HEK293 (cell line): ENCODE data around the gene NDST1.

Experiments used
- SCRT1 ChIP-seq: fragments of 450-650 bp; formaldehyde crosslinking; IDR thresholded peaks from 2 replicates; pipeline ENCODE4 v1.5.1; 2016; ENCODE audit warnings: missing biosample characterization, missing genetic modification characterization, borderline replicate concordance
- WT1 ChIP-seq: fragments of 450-650 bp; formaldehyde crosslinking; IDR thresholded peaks from 2 replicates; pipeline ENCODE4 v1.5.1; 2016; ENCODE audit warnings: missing biosample characterization, missing genetic modification characterization
- ZBTB11 ChIP-seq: fragments of 450-650 bp; formaldehyde crosslinking; conservative IDR thresholded peaks from 2 replicates; pipeline ENCODE4 v1.5.1; 2016; ENCODE audit warnings: low read depth, missing biosample characterization, missing genetic modification characterization
- ZBTB17 ChIP-seq: fragments of 450-650 bp; formaldehyde crosslinking; IDR thresholded peaks from 2 replicates; pipeline ENCODE4 v1.5.1; 2016; ENCODE audit warnings: missing biosample characterization, missing genetic modification characterization
- ZBTB8A ChIP-seq: fragments of 450-650 bp; formaldehyde crosslinking; IDR thresholded peaks from 2 replicates; pipeline ENCODE4 v1.5.1; 2016; ENCODE audit warnings: missing biosample characterization, missing genetic modification characterization
- ZFHX2 ChIP-seq: fragments of 450-650 bp; formaldehyde crosslinking; conservative IDR thresholded peaks from 2 replicates; pipeline ENCODE4 v1.5.1; 2016; ENCODE audit warnings: missing biosample characterization, missing genetic modification characterization
- ZNF585B ChIP-seq: fragments of 450-650 bp; formaldehyde crosslinking; IDR thresholded peaks from 2 replicates; pipeline ENCODE4 v1.5.1; 2016; ENCODE audit warnings: missing biosample characterization, missing genetic modification characterization
- ZNF704 ChIP-seq: fragments of 450-650 bp; formaldehyde crosslinking; IDR thresholded peaks from 2 replicates; pipeline ENCODE4 v1.5.1; 2016; ENCODE audit warnings: missing biosample characterization, missing genetic modification characterization
- TF ChIP-seq, protein P1 (sequence below): fragments of 450-650 bp; IDR thresholded peaks from 2 replicates; pipeline ENCODE4 v1.5.1; 2018; ENCODE audit warnings: missing biosample characterization, mild to moderate bottlenecking, missing genetic modification characterization
- TF ChIP-seq, protein P2 (sequence below): fragments of 450-650 bp; formaldehyde crosslinking; IDR thresholded peaks from 2 replicates; pipeline ENCODE4 v1.5.1; 2017; ENCODE audit warnings: missing biosample characterization, missing genetic modification characterization
- TF ChIP-seq, protein P3 (sequence below): fragments of 450-650 bp; formaldehyde crosslinking; IDR thresholded peaks from 2 replicates; pipeline ENCODE4 v1.5.1; 2016; ENCODE audit warnings: missing biosample characterization, missing genetic modification characterization
- TF ChIP-seq, protein P4 (sequence below): fragments of 450-650 bp; formaldehyde crosslinking; IDR thresholded peaks from 2 replicates; pipeline ENCODE4 v1.5.1; 2016; ENCODE audit warnings: missing biosample characterization, missing genetic modification characterization

- TF ChIP-seq ZBTB8A (tag by site-specific recombination) (no peak), ZBTB17 (tag by site-specific recombination) (no peak), ZBTB11 (tag by site-specific recombination) (no peak), ZNF704 (tag by site-specific recombination) (no peak), WT1 (tag by site-specific recombination) (no peak), ZFHX2 (tag by site-specific recombination) (no peak), SCRT1 (tag by site-specific recombination) (no peak), ZNF585B (tag by site-specific recombination) (no peak)
- TF ChIP-seq, protein P1, sequence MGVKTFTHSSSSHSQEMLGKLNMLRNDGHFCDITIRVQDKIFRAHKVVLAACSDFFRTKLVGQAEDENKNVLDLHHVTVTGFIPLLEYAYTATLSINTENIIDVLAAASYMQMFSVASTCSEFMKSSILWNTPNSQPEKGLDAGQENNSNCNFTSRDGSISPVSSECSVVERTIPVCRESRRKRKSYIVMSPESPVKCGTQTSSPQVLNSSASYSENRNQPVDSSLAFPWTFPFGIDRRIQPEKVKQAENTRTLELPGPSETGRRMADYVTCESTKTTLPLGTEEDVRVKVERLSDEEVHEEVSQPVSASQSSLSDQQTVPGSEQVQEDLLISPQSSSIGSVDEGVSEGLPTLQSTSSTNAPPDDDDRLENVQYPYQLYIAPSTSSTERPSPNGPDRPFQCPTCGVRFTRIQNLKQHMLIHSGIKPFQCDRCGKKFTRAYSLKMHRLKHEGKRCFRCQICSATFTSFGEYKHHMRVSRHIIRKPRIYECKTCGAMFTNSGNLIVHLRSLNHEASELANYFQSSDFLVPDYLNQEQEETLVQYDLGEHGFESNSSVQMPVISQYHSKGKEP (tag by site-specific recombination) = no peak
- TF ChIP-seq, protein P2, sequence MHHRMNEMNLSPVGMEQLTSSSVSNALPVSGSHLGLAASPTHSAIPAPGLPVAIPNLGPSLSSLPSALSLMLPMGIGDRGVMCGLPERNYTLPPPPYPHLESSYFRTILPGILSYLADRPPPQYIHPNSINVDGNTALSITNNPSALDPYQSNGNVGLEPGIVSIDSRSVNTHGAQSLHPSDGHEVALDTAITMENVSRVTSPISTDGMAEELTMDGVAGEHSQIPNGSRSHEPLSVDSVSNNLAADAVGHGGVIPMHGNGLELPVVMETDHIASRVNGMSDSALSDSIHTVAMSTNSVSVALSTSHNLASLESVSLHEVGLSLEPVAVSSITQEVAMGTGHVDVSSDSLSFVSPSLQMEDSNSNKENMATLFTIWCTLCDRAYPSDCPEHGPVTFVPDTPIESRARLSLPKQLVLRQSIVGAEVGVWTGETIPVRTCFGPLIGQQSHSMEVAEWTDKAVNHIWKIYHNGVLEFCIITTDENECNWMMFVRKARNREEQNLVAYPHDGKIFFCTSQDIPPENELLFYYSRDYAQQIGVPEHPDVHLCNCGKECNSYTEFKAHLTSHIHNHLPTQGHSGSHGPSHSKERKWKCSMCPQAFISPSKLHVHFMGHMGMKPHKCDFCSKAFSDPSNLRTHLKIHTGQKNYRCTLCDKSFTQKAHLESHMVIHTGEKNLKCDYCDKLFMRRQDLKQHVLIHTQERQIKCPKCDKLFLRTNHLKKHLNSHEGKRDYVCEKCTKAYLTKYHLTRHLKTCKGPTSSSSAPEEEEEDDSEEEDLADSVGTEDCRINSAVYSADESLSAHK (tag by site-specific recombination) = no peak
- TF ChIP-seq, protein P3, sequence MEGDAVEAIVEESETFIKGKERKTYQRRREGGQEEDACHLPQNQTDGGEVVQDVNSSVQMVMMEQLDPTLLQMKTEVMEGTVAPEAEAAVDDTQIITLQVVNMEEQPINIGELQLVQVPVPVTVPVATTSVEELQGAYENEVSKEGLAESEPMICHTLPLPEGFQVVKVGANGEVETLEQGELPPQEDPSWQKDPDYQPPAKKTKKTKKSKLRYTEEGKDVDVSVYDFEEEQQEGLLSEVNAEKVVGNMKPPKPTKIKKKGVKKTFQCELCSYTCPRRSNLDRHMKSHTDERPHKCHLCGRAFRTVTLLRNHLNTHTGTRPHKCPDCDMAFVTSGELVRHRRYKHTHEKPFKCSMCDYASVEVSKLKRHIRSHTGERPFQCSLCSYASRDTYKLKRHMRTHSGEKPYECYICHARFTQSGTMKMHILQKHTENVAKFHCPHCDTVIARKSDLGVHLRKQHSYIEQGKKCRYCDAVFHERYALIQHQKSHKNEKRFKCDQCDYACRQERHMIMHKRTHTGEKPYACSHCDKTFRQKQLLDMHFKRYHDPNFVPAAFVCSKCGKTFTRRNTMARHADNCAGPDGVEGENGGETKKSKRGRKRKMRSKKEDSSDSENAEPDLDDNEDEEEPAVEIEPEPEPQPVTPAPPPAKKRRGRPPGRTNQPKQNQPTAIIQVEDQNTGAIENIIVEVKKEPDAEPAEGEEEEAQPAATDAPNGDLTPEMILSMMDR (tag by site-specific recombination) = no peak
- TF ChIP-seq, protein P4, sequence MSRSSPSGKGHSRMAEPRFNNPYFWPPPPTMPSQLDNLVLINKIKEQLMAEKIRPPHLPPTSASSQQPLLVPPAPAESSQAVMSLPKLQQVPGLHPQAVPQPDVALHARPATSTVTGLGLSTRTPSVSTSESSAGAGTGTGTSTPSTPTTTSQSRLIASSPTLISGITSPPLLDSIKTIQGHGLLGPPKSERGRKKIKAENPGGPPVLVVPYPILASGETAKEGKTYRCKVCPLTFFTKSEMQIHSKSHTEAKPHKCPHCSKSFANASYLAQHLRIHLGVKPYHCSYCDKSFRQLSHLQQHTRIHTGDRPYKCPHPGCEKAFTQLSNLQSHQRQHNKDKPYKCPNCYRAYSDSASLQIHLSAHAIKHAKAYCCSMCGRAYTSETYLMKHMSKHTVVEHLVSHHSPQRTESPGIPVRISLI = no peak
Measured at GRCh38 chr5:150561192-150561512, 53.2 kb downstream of the NDST1 start.
